ENCODE data around the gene PTP4A1.
"Not testable (repeated sequence)": the region's sequence is repeated elsewhere in the genome, so short reads cannot be mapped to it uniquely, and the experiment has no call there.

Gene PTP4A1

DNA sequence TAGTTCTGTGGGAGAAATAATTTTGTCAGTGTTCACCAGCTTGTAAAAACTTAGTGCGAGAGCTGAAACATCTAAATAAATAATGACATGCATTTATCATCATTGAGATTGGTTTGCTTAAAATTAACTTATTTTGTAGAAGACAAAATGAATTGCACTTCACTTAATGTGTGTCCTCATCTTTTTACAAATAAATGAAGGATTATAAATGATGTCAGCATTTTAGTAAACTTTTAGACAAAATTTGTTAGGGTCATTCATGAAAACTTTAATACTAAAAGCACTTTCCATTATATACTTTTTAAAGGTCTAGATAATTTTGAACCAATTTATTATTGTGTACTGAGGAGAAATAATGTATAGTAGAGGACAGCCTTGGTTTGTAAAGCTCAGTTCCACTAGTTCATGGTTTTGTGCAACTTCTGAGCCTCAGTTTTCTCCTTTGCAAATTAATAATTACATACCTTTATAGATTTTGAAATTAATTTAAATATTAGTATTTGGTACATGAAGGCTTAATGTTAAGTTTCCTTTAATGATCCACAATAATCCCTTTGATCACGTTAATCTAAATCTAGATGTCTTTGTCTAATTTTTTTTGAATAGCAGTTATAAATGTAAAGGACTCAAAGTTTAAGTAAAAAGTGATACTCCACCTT lies 9.2 kb downstream of the PTP4A1 start:
- H3K9me3 Mint-ChIP-seq = no peaks in the 10 kb centered on the region
- ATAC-seq (replicated peaks) = no peak
- H3K36me3 Mint-ChIP-seq = peaks cover 15 to 40% of the 10 kb centered on the region in 2 donors
- no peaks in the 10 kb centered on the region for H3K27me3 Mint-ChIP-seq
- H3K4me1 Mint-ChIP-seq = peaks cover 0 to under 1% of the 10 kb centered on the region in 2 donors
- H3K27ac Mint-ChIP-seq = no peak overlapping the region
- no peak for DNase-seq
- H3K4me3 Mint-ChIP-seq = no peak overlapping the region

DNA sequence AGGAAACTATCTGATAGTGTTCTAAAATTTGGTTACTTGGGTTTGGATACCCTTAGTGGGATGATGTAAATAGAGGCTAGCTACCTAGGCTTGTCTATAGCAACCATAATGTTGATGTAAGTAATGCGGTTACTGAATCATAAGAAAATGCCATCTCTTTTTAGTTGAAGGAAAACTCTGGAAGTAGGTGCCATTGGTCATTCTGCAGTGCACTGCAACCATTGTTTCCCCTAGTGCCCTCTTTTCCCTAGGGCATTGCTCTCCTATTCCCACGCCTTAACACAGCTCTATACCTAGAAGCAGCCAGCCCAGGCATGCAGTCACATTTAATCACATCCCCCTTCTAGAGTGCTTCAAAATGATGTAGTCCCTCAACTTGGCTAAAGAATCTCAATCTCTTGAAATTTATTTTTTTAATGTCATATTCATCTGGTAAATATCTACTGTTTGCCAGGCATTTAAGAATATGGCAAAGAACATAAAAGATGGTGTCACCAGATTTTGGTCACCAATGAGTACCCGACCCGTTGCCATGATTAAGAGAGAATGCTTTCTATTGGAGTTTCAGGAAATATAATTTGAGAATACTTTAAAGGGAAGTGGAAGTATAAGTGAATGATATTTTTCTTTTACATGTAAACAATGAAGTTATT lies 10.4 kb downstream of the PTP4A1 start:
- ATAC-seq (replicated peaks) = no peak

DNA sequence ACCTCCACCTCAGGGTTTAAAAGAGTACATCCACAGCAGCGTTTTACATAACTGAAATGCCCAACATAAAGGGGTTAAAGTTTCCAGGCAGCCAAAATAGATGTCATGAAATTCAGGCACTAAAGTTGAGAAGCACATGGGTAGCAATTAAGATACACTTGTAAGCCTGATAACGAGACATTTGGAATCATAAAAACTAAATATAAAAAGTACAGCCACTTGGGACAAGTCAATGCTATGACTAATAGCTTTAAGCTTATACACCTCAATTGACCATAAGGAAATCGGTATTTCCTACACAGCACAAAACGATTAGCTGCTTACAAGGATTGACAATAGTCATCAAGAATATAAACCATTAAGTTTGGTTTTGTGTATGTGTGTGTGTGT lies 11.8 kb downstream of the PTP4A1 start:
- DNase-seq (no peak), ATAC-seq (replicated peaks) (no peak)
- H3K9me3 Mint-ChIP-seq = no peaks in the 10 kb centered on the region
- H3K27me3 Mint-ChIP-seq = no peaks in the 10 kb centered on the region
- H3K36me3 Mint-ChIP-seq = peaks cover 13 to 33% of the 10 kb centered on the region in 2 donors
- no peak overlapping the region for H3K4me3 Mint-ChIP-seq
- H3K27ac Mint-ChIP-seq = no peak overlapping the region
- H3K4me1 Mint-ChIP-seq = no peaks in the 10 kb centered on the region

More for the DNA sequence above, 10.4 kb downstream of the PTP4A1 start:
- H3K4me1 Mint-ChIP-seq = no peaks in the 10 kb centered on the region
- H3K27me3 Mint-ChIP-seq = no peaks in the 10 kb centered on the region
- H3K36me3 Mint-ChIP-seq = peaks cover 13 to 33% of the 10 kb centered on the region in 2 donors
- DNase-seq = no peak
- no peak overlapping the region for H3K4me3 Mint-ChIP-seq
- no peaks in the 10 kb centered on the region for H3K9me3 Mint-ChIP-seq
- H3K27ac Mint-ChIP-seq = no peak overlapping the region

GRCh38 chr6:63584566-63584965 lies 12.3 kb downstream of the PTP4A1 start:
- DNase-seq (no peak), ATAC-seq (replicated peaks) (no peak)
- no peaks in the 10 kb centered on the region for H3K4me1 Mint-ChIP-seq
- H3K27ac Mint-ChIP-seq = no peak overlapping the region
- no peaks in the 10 kb centered on the region for H3K9me3 Mint-ChIP-seq
- no peak overlapping the region for H3K4me3 Mint-ChIP-seq
- no peaks in the 10 kb centered on the region for H3K27me3 Mint-ChIP-seq
- peaks cover 12 to 33% of the 10 kb centered on the region in 2 donors for H3K36me3 Mint-ChIP-seq

DNA sequence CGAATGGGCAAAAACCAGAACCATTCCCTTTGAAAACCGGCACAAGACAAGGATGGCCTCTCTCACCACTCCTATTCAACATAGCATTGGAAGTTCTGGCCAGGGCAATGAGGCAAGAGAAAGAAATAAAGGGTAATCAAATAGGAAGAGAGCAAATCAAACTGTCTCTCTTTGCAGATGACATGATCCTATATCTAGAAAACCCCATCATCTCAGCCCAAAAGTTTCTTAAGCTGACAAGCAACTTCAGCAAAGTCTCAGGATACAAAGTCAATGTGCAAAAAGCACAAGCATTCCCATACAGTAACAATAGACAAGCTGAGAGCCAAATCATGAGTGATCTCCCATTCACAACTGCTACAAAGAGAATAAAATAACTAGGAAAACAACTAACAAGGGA lies 13.4 kb downstream of the PTP4A1 start:
- H3K4me3 Mint-ChIP-seq; ATAC-seq (replicated peaks); H3K9me3 Mint-ChIP-seq; DNase-seq; H3K4me1 Mint-ChIP-seq; H3K27me3 Mint-ChIP-seq: not testable (repeated sequence)
- H3K36me3 Mint-ChIP-seq = peaks cover 8 to 24% of the 10 kb centered on the region in 2 donors
- H3K27ac Mint-ChIP-seq = peak overlapping the region; percentile 11

GRCh38 chr6:63589952-63590411 lies 17.7 kb downstream of the PTP4A1 start:
- DNase-seq (no peak), ATAC-seq (replicated peaks) (no peak)
- H3K27ac Mint-ChIP-seq = no peak overlapping the region
- H3K4me3 Mint-ChIP-seq = no peak overlapping the region
- H3K9me3 Mint-ChIP-seq = no peaks in the 10 kb centered on the region
- peaks cover 0 to 2% of the 10 kb centered on the region in 2 donors for H3K36me3 Mint-ChIP-seq
- H3K27me3 Mint-ChIP-seq = no peaks in the 10 kb centered on the region
- H3K4me1 Mint-ChIP-seq = no peaks in the 10 kb centered on the region

DNA sequence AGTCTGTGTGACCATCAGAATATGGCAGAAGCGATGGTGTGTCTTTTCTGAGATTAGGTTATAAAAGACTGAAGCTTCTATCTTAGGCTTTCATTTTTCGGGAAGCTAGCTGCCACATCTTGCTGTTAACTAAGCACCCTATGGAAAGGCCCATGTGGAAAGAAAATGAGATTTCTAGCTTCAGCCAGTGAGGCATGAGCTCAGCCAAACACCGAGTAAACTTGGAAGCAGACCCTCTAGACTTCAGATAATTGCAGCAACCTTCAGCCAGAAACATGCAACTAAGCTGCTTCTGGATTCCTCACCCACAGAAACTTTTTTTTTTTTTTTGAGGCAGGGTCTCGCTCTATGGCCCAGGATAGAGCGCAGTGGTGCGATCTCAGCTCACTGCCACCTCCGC lies 20.6 kb downstream of the PTP4A1 start:
- Mint-ChIP-seq H3K27ac (no peak overlapping the region), H3K4me3 (no peak overlapping the region), H3K27me3 (peaks cover 0 to 4% of the 10 kb centered on the region in 2 donors), H3K36me3 (no peaks in the 10 kb centered on the region), H3K9me3 (no peaks in the 10 kb centered on the region), H3K4me1 (peaks cover 2% of the 10 kb centered on the region in 2 donors)
- ATAC-seq (replicated peaks) = no peak
- no peak for DNase-seq

GRCh38 chr6:63597141-63598048 lies 25.1 kb downstream of the PTP4A1 start:
- peak overlapping the region; percentile 80 to 88 for H3K4me3 Mint-ChIP-seq
- H3K27ac Mint-ChIP-seq = no peak overlapping the region
- H3K27me3 Mint-ChIP-seq = peaks cover 0 to 4% of the 10 kb centered on the region in 2 donors
- H3K36me3 Mint-ChIP-seq = no peaks in the 10 kb centered on the region
- ATAC-seq (replicated peaks) = no peak
- no peak for DNase-seq
- H3K9me3 Mint-ChIP-seq = no peaks in the 10 kb centered on the region
- peaks cover 9 to 16% of the 10 kb centered on the region in 2 donors for H3K4me1 Mint-ChIP-seq

DNA sequence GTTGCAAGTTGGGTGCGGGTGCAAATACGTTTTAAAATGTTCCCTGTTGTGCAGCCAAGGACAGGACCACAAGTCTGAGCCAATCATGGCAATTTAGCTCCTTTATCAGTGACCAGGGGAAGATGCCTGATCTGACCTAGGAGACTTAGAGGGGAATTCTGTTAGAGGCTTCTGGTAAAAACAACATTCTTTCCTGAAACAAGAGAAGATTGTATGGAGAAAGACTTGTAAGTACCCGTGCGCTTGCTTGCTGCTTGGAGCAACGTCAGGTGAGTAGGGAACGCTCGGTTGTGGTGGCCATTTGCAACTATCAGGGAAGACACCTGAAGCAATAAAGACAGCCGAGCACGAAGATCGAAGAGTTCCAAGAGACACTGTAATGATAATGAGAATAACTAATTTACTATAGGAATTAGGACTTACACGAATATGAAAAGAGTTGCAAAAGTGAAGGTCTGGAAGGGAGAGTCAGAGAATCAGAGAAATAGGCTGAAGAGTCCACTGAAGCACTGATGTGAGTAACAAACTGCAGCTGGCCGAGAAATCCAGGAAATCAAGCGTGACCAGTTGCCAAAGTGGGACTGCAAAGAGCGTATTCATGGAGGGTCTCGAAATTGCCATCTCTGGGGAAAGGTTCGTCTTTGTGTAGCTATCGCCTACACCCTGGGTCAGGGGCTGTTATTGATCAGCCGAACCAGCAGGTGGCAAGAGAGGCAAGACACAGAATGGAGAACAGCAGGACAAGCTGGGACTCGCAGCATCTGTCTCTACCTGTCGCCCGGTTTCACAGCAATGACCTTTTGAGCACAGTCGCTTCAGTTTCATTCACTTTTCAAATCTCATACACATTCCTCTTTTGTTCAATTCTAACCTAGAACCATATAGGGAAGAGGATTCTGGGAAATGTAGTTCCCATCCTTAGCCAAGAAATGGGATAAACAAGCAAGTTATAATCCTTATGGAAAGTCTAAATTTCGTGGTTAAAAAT lies 26.1 kb downstream of the PTP4A1 start:
- Mint-ChIP-seq H3K27ac (no peak overlapping the region), H3K4me3 (peak overlapping the region; percentile 80 to 88), H3K4me1 (peaks cover 9 to 16% of the 10 kb centered on the region in 2 donors), H3K27me3 (peaks cover 0 to 4% of the 10 kb centered on the region in 2 donors), H3K36me3 (no peaks in the 10 kb centered on the region), H3K9me3 (no peaks in the 10 kb centered on the region)
- peak; percentile 60 for DNase-seq
- peak; percentile 99 to 100 for ATAC-seq (replicated peaks)

DNA sequence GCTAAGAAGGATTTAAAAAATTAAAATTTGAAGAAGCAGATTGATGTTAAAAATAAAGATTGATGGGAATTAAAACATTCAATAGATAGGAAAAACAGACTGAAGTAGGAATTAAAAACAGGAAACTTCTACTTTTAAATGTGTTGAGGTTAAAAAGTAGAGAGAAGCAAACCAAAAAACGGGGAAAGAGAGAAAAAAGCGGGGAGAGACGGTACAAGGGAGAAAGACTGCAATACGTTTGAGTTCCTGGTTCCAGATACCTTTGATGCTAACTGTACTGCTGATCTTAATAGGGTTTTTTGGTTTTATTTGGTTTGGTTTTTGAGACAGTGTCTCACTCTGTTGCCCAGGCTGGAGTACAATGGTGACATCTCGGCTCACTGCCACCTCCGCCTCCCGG lies 27.0 kb downstream of the PTP4A1 start:
- H3K9me3 Mint-ChIP-seq = no peaks in the 10 kb centered on the region
- H3K4me3 Mint-ChIP-seq = peak overlapping the region in 1 of 2 donors; percentile 80
- ATAC-seq (replicated peaks) = no peak
- no peak for DNase-seq
- no peaks in the 10 kb centered on the region for H3K36me3 Mint-ChIP-seq
- H3K27me3 Mint-ChIP-seq = peaks cover 0 to 4% of the 10 kb centered on the region in 2 donors
- H3K4me1 Mint-ChIP-seq = peaks cover 9 to 16% of the 10 kb centered on the region in 2 donors
- peak overlapping the region; percentile 25 for H3K27ac Mint-ChIP-seq

DNA sequence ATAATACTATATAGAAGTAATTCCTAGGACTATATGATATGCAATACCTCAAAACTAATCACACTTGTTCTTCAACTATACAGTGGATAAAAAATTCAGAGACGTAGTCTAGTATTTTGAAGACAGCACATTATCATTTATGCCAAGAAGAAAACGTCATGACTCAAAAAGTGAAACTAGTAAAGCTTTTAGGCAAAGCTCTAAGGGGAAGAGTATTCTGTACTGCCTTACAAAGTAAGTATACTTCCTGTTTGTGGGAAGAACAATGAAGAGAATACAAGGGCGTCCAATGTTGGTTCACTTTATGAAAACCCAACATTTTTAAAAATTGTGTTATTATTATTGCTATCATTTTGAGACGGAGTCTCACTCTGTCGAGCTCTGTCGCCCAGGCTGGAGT lies 27.9 kb downstream of the PTP4A1 start:
- H3K36me3 Mint-ChIP-seq = no peaks in the 10 kb centered on the region
- DNase-seq (no peak), ATAC-seq (replicated peaks) (no peak)
- peaks cover 0 to 4% of the 10 kb centered on the region in 2 donors for H3K27me3 Mint-ChIP-seq
- H3K4me1 Mint-ChIP-seq = peaks cover 9 to 16% of the 10 kb centered on the region in 2 donors
- H3K4me3 Mint-ChIP-seq = no peak overlapping the region
- no peak overlapping the region for H3K27ac Mint-ChIP-seq
- no peaks in the 10 kb centered on the region for H3K9me3 Mint-ChIP-seq

DNA sequence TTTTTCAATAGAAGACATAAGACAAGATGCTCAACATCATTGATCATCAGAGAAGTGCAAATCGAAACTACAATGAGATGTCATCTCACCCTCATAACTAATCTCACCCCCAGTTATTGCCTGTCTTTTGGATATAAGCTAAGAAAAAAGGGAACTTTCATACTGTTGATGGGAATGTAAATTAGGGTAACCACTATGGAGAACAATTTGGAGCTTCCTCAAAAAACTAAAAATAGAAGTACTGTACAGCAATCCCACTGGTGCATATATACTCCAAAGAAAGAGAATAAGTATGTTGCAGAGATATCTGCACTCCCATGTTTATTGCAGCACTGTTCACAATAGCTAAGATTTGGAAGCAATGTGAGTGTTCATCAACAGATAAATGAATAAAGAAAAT lies 37.0 kb downstream of the PTP4A1 start:
- DNase-seq (no peak), ATAC-seq (replicated peaks) (no peak)
- Mint-ChIP-seq H3K27me3 (no peaks in the 10 kb centered on the region), H3K27ac (no peak overlapping the region), H3K9me3 (no peaks in the 10 kb centered on the region), H3K36me3 (no peaks in the 10 kb centered on the region), H3K4me1 (no peaks in the 10 kb centered on the region), H3K4me3 (no peak overlapping the region)

DNA sequence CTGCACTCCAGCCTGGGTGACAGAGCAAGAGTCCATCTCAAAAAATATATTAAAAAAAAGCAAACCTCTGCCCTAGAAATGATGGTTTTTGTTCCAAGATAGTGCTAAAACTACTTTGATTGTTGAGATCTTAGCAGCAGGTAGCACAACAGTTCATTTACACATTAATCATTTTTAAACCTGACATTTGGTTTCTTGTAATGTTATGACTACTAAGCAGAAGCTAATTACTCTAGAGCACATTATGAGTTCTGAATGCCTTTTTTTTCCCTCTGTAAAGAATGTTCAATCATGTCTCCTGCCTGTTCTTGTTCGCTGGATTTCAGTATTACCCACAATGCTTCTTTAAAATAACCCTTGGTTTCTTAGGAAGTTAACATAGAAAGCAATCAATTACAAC lies 38.7 kb downstream of the PTP4A1 start:
- ATAC-seq (replicated peaks) (no peak), DNase-seq (no peak)
- Mint-ChIP-seq H3K36me3 (no peaks in the 10 kb centered on the region), H3K9me3 (no peaks in the 10 kb centered on the region), H3K27me3 (no peaks in the 10 kb centered on the region), H3K4me1 (no peaks in the 10 kb centered on the region), H3K4me3 (no peak overlapping the region), H3K27ac (no peak overlapping the region)
